ENCODE data around the gene CTDNEP1.

Gene CTDNEP1

DNA sequence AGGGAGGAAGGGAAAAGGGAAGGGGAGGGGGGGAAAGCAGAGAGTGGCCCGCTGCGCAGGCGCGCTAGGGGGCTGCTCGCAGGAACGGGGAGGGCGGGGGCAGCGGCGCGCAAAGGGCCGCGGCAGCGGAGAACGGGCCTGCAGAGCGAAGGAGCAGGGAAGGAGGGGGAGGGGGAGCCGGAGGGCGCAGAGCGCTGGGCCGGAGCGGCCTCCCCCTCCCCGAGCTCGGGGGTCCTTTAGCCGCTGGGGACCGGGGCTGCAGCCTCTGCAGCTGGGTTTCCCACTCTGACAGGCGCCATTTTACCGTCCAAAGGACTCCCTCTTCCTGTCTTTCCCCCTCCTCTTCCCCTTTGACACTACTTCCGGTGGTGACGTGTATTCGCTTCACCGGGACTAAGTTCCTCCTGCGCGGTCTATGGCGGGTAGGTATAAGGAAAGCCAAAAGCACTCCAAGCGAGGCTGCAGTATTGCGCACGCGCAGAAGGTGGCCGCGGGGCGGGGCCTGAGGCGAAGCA is at the start of gene CTDNEP1:
TSS of gene CTDNEP1 (minus strand) at position 74 of the 515 bp plus-strand sequence. CDS start 438 bp downstream, outside the sequence.
- DNase-seq (ENCODE audit: extremely low spot score, insufficient read length, low read depth) (peak; percentile 95), FAIRE-seq (peak; percentile 100)

DNA sequence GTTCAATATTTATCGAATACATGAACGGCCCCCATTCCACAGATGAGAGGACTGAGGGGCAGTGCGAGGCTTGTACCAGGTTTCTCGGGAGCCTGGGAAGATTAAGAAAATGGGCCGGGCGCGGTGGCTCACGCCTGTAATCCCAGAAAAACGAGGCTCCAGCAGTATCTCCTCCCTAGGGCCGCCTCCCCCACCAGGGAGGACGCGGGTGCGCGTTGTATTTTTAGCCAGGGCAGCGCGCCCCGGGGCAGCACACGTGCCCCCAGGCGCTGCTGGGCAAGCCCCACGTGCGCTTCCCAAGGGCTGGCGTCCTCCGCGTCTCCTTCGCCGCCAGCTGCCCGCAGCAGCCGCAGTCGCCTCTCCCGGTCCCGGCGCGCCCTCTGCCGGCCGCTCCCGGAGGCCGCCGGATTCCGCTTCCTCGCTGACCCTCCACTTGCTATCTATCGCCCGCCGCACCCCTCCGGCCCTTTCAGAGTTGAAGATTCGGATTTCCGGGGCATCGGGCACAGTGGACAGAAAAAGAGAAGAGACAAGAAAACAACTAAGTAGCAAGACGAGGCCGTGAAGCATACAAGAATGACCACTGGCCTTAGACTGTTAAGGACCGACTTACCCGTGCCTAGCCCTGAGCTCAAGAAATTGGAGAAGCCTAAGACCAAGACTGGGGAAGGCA is 44.8 kb upstream of the CTDNEP1 start:
- FAIRE-seq (peak; percentile 69), DNase-seq (ENCODE audit: extremely low spot score, insufficient read length, low read depth) (no peak)

DNA sequence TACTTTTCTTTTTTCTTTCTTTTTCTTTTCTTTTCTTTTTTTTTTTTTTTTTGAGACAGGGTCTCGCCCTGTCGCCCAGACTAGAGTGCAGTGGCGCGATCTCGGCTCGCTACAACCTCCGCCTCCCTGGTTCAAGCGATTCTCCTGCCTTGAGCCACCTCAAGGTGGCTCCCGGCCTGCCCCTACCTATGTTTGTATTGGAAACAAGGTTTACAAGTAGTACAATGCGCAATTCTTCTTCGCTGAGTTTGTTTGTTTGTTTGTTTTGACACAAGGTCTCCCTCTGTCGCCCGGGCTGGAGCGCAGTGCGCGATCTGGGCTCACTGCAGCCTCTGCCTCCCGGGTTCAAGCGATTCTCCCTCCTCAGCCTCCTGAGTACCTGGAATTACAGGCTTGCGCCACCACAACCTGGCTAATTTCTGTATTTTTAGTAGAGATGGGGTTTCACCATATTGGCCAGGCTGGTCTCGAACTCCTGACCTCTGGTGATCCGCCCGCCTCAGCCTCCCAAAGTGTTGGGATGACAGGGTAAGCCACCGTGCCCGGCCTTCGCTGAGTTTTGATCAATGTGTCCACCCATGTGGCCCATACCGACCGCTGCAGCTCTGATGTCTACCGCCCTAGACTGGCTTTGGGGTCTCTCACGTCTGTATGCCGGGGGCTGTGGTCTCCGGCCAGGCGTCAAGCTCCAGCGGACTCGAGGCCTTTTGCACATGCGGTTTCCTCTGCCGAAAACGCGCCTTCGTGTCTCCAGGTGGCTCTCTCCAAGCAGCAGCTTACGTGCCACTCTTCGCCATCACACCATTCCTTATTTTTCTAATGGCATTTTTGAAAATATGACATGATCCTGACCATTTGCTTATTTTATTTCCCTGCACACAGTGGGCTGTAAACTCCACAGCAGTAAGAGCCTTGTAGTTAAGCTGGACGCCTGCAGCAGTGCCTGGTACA is 44.0 kb upstream of the CTDNEP1 start:
- FAIRE-seq: no peak
- DNase-seq (ENCODE audit: extremely low spot score, insufficient read length, low read depth): no peak

DNA sequence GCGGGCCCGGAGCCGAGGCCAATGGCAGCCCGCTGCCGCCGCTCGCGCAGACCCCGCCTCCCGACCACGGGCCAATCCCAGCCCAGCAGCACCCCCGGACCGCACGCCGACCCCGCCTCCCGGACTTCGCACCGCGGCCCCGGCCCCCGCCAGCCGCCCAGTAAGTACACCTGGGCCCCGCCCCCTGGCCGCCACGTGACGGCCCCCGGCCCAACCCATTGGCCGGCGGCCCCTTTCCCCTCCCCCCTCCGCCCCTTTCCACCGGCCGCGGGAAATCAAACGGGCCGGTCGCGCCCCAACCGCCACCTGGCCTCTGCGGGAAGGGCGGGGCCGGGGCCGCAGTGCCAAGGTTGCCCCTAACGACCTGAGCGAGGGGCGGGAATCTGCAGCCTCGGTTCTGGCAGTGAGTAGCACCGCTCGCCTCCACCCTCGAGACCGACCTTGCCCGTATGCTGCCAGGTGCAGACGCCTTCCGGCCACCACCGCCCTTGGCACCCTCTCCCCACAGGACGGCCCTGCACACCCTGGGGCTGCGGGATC is 43.1 kb upstream of the CTDNEP1 start, which contains the start of gene YBX2:
TSS of gene YBX2 (minus strand) at position 26 of the 540 bp plus-strand sequence. CDS start 139 bp downstream, outside the sequence.
- FAIRE-seq: no peak
- DNase-seq (ENCODE audit: extremely low spot score, insufficient read length, low read depth): no peak

DNA sequence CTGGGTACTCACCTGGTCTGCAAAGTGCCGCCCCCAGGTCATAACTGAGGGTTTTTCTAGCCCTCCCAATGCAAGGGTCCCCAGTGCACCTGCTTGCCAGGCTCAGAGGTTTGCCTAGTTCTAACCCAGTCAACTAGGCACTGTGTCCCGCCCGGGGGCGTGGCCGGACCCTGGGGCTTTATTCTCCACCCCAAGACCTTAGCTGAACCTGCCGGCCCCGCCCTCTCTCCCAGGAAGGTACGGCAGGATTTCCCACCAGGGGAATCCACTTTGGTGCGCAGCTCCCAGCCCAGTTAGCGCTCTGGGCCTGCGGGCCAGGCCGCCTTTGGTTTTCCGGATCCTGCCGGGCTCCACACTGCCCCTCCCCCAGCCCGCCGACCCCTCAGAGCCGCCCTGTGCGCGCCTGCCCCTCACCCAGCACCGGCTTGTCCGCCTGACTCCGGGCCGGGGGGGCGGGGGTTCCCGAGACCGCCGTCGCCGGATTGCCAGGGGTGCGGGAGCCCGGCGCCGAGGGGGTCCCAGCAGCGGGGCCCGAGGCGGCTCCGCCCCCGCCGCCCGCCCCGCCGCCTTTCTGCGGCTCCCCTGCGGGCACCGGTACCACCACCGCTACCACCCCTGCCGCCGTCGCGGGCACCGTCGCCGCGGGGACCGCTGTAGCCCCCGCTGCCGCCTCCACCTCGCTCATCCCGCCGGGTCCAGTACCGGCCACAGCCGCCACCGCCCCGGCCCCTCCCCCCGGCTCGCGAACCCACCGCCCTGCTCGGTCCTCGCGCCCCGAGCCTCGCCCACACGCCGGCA is 42.5 kb upstream of the CTDNEP1 start:
- FAIRE-seq (no peak), DNase-seq (ENCODE audit: extremely low spot score, insufficient read length, low read depth) (no peak)

DNA sequence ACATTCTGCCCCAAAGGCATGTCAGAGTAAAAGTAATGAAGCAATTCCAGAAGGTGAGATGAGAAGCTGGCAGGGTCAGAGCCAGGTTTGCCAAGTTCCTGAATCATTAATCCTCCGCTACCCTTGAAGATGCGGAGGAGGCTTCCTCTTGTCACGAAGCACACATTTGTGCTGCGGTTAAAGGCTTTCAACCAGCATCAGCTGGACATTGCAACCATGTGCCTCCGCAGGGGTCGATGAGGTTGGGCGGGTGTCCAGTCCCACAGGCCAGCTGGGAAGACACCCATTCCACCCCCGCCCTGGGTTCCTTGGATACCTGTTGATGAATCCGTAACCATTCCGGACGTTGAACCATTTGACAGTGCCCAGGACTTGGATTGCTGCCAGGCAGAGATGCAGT is 41.6 kb upstream of the CTDNEP1 start:
- DNase-seq (ENCODE audit: extremely low spot score, insufficient read length, low read depth): no peak
- no peak for FAIRE-seq

DNA sequence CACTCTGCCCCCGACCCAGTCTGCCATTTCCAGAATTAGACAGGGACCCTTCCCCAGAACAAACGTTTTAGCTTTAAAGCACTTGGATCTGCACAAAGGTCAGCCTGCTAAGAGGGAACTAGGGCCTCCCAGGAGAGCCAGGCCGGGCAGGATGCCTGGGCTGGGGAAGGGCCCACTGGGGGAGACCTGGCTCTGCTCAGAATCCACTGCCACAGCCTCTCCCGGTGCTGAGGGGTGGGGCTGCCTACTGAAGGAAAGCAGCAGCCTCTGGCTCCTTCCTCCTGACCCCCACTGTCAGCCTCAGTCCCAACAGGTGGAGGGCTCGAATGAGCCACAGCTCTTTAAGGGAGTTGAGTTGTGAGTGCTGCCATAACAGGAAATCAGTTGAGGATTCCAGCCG is 41.2 kb upstream of the CTDNEP1 start:
- FAIRE-seq: no peak
- DNase-seq (ENCODE audit: extremely low spot score, insufficient read length, low read depth): no peak

DNA sequence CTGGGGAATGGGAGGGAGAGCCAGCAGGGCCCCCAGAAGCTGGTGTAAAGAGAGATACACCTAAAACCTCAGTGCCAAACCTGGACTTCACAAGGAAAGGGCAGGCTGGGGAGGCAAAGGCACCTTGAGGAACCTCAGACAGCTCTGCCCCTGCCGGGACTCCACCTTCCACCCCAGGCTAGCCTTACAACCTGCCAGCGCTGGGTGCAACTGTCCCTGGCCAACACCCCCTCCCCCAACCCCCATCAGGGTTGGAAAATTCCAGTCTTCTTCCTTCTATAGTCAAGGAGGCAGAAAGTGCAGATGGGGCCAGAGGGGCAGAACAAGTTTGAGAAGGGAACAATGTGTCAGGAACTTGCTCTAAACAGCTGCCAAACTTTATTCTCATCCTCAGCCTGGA is 40.7 kb upstream of the CTDNEP1 start:
- DNase-seq (ENCODE audit: extremely low spot score, insufficient read length, low read depth): no peak
- no peak for FAIRE-seq

DNA sequence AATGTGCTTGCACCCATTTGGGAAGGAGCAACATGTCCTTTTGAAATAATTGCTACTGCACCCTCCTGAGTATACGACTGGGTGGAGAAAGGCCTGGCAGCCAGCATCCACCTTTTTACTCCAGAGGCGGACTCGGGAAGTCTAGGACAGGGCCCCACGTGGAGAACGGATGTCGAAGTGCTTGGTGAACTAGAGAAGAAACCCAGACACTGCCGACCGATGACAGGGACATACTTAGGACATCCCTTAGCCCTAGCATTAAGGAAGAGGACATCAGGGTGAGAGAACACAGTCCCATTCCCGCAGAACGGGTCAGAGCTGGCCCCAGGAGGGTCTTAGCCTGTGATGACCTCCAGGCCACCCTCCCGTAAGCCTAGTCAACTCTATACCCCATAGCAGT is 39.2 kb upstream of the CTDNEP1 start:
- FAIRE-seq (no peak), DNase-seq (ENCODE audit: extremely low spot score, insufficient read length, low read depth) (no peak)

DNA sequence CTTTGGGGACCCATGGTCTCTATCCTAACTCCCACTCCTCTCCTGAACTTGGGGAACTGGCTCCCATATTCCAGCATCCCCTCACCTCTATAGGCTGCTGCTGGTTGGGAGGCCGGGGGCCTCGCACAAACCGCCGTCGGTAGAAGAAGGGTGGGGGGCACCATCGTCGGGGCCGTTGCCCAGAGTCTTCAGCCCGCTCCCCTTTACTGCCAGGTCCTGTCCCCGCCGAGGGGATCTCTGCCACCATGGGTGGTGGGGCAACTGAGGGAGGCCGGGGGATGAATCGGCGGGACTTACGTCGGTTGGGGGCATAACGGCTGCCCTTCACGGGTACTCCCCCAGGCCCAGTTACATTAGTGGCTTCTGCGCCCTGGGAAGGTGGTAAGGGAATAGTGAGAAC is 38.6 kb upstream of the CTDNEP1 start:
- FAIRE-seq: no peak
- no peak for DNase-seq (ENCODE audit: extremely low spot score, insufficient read length, low read depth)

DNA sequence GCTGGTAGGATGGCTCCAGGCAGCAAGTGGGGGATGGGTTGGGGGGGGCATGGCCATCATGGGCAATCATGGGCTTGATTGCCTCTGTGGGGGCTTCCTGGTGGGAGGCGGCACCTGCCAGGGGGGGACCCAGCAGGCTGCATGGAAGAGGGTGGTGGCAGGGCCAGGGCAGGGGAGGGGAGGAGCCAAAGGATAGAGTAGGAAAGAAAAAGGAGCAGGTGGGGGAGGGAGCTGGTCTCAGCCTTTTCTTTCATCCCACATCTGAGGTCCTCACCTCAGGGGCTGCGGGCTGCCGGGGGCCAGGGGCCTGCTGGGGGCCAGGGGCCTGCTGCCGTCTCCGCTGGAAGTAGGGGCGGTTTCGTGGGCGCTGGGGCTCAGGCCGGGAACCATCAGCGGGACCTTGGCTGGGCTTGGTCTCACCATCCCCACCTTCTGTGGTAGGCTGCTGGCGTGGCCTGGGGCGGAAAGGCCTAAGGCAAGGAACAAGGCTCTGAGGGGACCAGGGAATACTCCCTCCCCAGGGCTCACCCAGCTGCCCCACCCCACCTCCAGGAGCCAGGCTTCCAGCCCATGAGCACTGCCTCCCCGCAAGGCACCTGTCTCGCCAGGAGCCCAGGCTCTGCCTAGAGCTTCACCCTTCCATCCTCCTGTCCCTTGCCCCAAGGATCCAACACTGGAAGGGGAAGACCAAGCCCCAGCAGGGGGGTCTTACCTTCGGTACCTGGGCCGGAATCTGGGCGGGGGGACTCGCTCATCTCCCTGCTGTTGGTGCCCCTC is 37.9 kb upstream of the CTDNEP1 start:
- FAIRE-seq (no peak), DNase-seq (ENCODE audit: extremely low spot score, insufficient read length, low read depth) (no peak)

DNA sequence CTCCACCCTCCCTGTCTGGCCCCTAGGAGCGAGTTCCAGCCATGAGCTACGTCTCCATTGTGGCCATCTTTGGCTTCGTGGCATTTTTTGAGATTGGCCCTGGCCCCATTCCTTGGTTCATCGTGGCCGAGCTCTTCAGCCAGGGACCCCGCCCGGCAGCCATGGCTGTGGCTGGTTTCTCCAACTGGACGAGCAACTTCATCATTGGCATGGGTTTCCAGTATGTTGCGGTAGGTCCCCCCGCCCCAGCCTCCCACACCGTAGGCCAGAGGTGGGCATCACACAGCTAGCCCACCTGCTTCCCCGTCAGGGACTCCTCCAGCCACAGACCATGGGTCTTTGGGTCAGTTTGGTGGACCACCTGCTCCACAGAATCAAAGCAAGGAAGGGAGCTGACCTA is 34.1 kb upstream of the CTDNEP1 start:
- FAIRE-seq (no peak), DNase-seq (ENCODE audit: extremely low spot score, insufficient read length, low read depth) (no peak)

DNA sequence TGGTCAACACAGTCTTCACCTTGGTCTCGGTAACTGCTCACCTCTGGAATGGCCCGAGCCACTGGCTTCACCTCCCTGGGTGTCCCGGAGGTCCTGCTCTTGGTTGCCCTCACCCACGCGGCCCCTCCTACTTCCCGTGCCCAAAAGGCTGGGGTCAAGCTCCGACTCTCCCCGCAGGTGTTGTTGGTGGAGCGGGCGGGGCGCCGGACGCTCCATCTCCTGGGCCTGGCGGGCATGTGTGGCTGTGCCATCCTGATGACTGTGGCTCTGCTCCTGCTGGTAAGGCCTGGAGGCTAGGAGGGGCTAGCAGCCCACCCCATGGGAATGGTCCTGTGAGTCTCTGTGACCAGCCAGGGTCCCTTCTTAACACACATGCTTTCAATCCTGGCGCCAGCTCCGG is 33.4 kb upstream of the CTDNEP1 start:
- FAIRE-seq (no peak), DNase-seq (ENCODE audit: extremely low spot score, insufficient read length, low read depth) (no peak)

DNA sequence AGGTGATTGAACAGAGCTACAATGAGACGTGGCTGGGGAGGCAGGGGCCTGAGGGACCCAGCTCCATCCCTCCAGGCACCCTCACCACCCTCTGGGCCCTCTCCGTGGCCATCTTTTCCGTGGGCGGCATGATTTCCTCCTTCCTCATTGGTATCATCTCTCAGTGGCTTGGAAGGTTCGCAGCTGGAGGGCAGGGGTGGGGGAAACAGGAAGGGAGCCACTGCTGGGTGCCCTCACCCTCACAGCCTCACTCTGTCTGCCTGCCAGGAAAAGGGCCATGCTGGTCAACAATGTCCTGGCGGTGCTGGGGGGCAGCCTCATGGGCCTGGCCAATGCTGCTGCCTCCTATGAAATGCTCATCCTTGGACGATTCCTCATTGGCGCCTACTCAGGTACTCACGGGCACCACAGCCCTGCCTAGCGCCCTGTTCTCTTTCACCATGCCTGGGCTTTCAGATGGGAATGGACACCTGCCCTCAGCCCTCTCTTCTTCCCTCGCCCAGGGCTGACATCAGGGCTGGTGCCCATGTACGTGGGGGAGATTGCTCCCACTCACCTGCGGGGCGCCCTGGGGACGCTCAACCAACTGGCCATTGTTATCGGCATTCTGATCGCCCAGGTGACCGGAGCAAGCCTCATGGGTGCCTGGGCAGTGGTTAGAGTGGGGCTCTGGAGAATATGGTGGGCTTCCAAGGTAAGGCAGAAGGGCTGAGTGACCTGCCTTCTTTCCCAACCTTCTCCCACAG is 32.1 kb upstream of the CTDNEP1 start:
- DNase-seq (ENCODE audit: extremely low spot score, insufficient read length, low read depth) (no peak), FAIRE-seq (no peak)

DNA sequence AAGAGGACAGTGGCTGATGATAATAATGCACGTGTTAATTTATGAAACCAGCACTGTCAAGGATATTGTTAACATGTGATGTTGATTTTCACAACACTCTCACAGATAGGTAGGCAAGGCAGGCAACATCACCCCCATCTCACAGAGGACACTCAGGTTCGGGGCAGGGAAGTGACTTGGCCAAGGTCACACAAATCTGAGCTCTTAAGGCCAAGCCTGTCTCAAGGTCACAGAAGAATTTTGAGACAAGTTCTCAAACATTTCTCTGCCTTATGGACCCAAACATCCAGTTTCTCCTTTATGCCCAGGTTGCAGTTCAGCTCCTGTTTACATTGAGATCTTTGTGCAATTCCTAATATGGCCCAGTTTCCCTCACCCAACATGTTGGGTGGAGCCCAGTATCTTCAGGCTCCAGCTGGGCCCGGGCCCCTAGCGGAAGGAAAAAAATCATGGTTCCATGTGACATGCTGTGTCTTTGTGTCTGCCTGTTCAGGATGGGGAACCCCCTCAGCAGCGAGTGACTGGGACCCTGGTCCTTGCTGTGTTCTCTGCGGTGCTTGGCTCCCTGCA is 31.3 kb upstream of the CTDNEP1 start:
- DNase-seq (ENCODE audit: extremely low spot score, insufficient read length, low read depth): no peak
- FAIRE-seq: no peak

DNA sequence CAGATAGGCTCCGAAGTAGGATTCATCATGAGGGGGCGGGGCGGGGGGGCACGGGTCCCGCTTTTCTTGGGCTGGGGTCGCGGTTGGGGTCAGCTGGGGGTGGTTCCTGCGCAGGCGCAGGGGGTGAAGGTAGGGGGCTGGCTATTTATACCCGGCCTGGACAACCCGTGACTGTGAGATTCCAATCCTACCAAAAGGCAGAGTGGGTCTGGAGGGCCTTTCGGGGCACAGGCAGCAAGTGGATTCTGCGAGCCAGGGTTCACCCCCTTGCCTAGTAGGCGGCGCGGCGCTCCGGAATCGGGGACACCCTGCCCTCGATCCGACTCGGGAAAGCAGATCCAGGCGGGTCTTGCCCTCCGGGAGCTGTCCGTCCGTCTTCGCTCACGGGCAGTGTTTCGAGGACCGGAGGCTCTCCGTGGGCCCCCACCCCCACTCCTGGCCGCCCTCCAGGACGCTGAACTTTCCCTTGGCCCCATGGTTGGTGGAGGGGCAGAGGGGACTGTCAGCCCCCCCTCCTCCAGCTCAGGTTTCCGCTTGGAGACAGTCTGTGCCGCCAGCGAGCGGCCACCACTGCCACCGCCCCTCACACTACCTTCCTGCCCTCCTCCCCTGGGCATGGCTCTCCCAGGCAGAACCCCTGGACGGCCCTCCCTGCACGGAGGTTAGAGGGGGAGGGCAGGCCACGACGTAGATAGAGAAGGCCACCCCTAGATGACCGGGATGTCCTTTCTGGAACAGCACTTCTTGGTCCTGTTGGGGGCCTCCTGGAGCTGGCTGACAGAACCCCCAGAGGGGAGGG is 30.6 kb upstream of the CTDNEP1 start:
- FAIRE-seq (no peak), DNase-seq (ENCODE audit: extremely low spot score, insufficient read length, low read depth) (no peak)

Measured in GM18507 (cell line).